ENCODE results near the gene ILF2. TPM values are rescaled to one million over a fixed set of nuclear protein-coding genes. Genes with fewer than 3 reads are reported as not detected.

The ILF2 gene
- total RNA-seq, 2 experiments from 2014 or later = 287 to 334 TPM

GRCh38 chr1:153633754-153634665, 36.8 kb downstream of the ILF2 start, which contains the start of gene CHTOP:
Gene CHTOP (plus strand): TSS chr1:153634066. CDS start chr1:153636589, 2,523 bp downstream.
- H3K79me2 ChIP-seq (ENCODE audit: insufficient read depth, low read depth, low read length) = peaks cover 29% of the 10 kb centered on the region
- no peaks in the 10 kb centered on the region for H3K9me3 ChIP-seq (ENCODE audit: low read length)
- ChIA-PET POLR2A (interaction anchor here (0.6 to 2.1 kb wide), 19 partner anchors 10 to 1781 kb away, joined by 3 to 8 read pairs (median 5); partner anchors contain the start of genes INTS3 and JTB), CTCF (ENCODE audit: unreplicated experiment) (interaction anchor here (0.6 to 1.4 kb wide), 5 partner anchors 25 to 1902 kb away, joined by 3 to 4 read pairs (median 3); no protein-coding TSS in a partner anchor)
- peaks cover 34% of the 10 kb centered on the region for H3K36me3 ChIP-seq (ENCODE audit: insufficient read depth, low read length)
- H3K4me1 ChIP-seq (ENCODE audit: insufficient read depth, low read length, poor library complexity, severe bottlenecking) = peaks cover 16% of the 10 kb centered on the region
- TF ChIP-seq EZH2phosphoT487 (IDR thresholded peaks at IDR 0.05; ENCODE audit: borderline replicate concordance, low read depth, low read length) = no peak
- TF ChIP-seq CTCF (conservative IDR thresholded peaks at IDR 0.05; ENCODE audit: low read length) = no peak
- peak within 1 kb of the TSS; percentile 83 for H3K4me3 ChIP-seq (ENCODE audit: low read depth, low read length, poor library complexity, severe bottlenecking)
- H3K9me2 ChIP-seq (ENCODE audit: insufficient read depth, low read length) = no peaks in the 10 kb centered on the region
- peak within 1 kb of the TSS; percentile 97 for H3K27ac ChIP-seq (ENCODE audit: low read depth, low read length, poor library complexity, severe bottlenecking)
- intact Hi-C loops (cut with micrococcal nuclease; ENCODE audit: unreplicated experiment) = loop anchor here (2.0 kb wide), 3 partner anchors 25 to 37 kb away; partner anchors contain the start of genes ILF2 and SNAPIN
- H3K4me2 ChIP-seq (ENCODE audit: low read length) = peak within 1 kb of the TSS; percentile 61
- peak; percentile 99 for DNase-seq (ENCODE audit: low spot score)
- no peak within 1 kb of the TSS; the same call in 1 of the 2 replicates for H2AFZ ChIP-seq (ENCODE audit: low read length)
- BruUV-seq (replicated peaks) = TSS peak; percentile 87
- H4K20me1 ChIP-seq (ENCODE audit: insufficient read depth, low read length) = no peaks in the 10 kb centered on the region

GRCh38 chr1:153633161-153633753, 37.5 kb downstream of the ILF2 start:
- no peak for TF ChIP-seq EZH2phosphoT487 (IDR thresholded peaks at IDR 0.05; ENCODE audit: borderline replicate concordance, low read depth, low read length)
- TF ChIP-seq CTCF (conservative IDR thresholded peaks at IDR 0.05; ENCODE audit: low read length) = no peak
- H4K20me1 ChIP-seq (ENCODE audit: insufficient read depth, low read length) = no peaks in the 10 kb centered on the region
- DNase-seq (ENCODE audit: low spot score) = no peak
- H2AFZ ChIP-seq (ENCODE audit: low read length) = no peak overlapping the region; the same call in 1 of the 2 replicates
- H3K27ac ChIP-seq (ENCODE audit: low read depth, low read length, poor library complexity, severe bottlenecking) = no peak overlapping the region
- peaks cover 26% of the 10 kb centered on the region for H3K36me3 ChIP-seq (ENCODE audit: insufficient read depth, low read length)
- POLR2A ChIA-PET = interaction anchor here (0.5 to 2.1 kb wide), 12 partner anchors 10 to 344 kb away, joined by 3 to 8 read pairs (median 4); partner anchors contain the start of gene JTB
- H3K4me2 ChIP-seq (ENCODE audit: low read length) = peak overlapping the region; percentile 61
- peaks cover 29% of the 10 kb centered on the region for H3K79me2 ChIP-seq (ENCODE audit: insufficient read depth, low read depth, low read length)
- CTCF ChIA-PET (ENCODE audit: unreplicated experiment) = interaction anchor here (1.0 to 1.4 kb wide), 2 partner anchors 42 to 61 kb away, joined by 3 to 4 read pairs; no protein-coding TSS in a partner anchor
- H3K9me2 ChIP-seq (ENCODE audit: insufficient read depth, low read length) = no peaks in the 10 kb centered on the region
- H3K9me3 ChIP-seq (ENCODE audit: low read length) = no peaks in the 10 kb centered on the region
- H3K4me3 ChIP-seq (ENCODE audit: low read depth, low read length, poor library complexity, severe bottlenecking) = peak overlapping the region; percentile 83
- peaks cover 16% of the 10 kb centered on the region for H3K4me1 ChIP-seq (ENCODE audit: insufficient read depth, low read length, poor library complexity, severe bottlenecking)
- BruUV-seq (replicated peaks) = no TSS peak
- intact Hi-C loops (cut with micrococcal nuclease; ENCODE audit: unreplicated experiment) = no loop called here

Data from OCI-LY7 (cell line).